SHP77 treated with DMSO at 0.1 percent for 48 hours (cell line): ENCODE measurements around the gene ZFP92.
"Not testable (repeated sequence)": the region's sequence is repeated elsewhere in the genome, so short reads cannot be mapped to it uniquely, and the experiment has no call there.

Experiments used
- DNase-seq: peaks from one replicate; lab custom pipeline; 2025; lab: John Stamatoyannopoulos, UW

Gene ZFP92

DNA sequence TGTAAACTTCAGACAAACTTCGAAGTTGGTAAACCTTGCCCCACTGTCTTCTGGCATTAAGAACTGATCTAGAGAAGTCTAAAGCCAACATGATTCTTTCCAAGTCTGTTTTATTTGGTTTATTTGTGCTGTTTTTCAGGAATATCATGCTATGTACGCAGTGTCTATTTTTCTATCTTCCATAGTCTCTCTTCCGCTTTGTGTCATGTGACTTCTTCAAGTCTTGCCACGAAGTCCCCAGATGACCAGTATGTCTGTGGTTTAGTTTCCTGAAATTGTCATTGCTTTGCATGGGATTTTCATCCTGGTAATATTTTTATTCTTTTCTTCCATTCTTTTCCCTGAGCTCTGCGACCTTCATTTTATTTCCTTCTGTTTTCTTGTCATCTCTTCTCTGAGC, 25.2 kb upstream of the ZFP92 start:
- no peak for DNase-seq

DNA sequence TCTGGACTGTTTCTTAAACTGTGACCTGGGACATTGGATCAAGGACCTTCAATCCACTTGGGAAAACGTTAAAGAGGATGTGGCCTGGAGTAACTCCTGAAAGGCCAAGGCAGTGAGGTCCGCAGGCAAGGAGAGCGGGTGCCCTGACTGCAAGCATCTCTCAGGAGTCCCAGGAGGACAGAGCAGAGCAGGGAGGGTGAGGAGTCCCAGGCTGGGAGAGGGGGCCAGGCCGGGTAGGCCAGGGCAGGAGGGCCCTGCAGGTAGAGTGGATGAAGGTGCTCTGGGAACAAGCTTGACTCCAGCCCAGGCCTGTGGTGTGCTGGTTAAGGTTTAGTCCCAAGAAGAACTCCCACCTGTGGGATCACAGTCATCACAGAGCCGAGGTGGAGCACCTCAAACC, 23.9 kb upstream of the ZFP92 start:
- DNase-seq, result no peak

DNA sequence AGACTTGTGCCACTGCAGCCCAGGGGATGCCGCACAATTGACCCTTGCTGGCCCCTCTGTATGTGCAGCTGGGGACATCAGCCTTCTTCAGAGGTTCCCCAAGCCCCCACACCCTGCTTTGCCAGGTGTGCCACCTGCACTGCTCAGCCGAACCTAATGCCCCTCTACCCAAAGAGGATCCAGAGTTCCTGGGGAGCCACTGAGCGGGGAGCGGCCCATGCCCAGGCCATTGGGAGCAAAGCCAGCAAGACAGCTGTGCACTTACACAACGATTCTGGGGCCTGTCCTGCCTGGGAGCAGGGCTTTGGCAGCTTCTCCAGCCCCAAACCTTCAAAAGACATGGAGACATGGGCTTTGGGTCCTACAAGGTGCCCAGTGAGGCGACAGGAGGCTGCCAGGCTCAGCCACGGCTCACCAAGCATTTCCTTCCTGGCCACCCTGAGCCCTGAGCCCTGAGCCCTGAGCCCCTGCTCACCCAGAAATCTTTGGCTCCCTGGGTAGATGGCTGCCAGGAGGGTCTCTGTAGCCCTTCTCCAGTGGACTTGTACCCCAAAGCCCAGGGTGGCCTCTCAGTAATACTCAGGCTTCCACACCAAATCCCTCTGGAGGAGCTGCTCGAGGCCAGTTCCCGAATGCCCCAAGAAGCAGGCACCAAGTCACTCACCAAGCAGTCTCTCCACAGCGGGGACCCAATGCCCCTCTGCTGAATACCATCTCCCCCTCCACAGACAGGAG, 23.1 kb upstream of the ZFP92 start:
- DNase-seq, result no peak

DNA sequence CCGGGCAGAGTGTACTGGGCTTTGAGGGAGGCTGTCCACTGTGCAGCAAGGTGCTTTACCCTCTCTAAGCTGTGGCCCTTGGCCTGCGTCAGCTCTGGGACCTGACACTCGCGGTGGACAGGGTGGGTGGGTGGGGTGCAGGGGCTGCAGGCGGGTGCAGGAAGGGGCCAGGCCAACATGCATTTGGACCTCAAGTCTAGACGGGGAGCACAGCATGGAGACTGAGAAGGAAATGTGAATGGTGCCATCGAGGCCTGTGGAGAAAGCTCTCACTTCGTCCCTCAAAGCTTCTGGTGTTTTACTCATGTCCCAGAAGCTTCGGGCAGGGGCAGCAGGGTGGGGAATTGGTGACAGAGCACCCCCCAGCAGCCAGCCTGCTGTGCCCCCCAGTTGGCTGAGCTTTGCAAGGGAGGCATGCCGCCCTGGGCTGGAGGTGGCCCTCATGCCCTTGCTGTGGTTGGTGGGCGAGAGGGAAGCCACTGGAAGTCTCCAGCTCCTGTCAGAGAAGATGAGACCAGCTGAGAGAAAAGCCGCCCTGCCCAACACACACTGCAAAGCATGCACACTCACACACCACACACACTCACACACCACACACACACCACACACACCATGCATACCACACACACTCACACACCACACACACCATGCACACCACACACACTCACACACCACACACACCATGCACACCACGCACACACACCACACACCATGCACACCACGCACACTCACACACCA, 22.4 kb upstream of the ZFP92 start:
- no peak for DNase-seq

DNA sequence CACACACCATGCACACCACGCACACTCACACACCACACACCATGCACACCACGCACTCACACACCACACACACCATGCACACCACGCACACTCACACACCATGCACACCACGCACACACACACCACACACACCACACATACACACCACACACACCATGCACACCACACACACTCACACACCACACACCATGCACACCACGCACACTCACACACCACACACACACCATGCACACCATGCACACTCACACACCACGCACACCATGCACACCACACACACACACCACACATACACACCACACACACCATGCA, 21.9 kb upstream of the ZFP92 start:
- DNase-seq, result not testable (repeated sequence)

DNA sequence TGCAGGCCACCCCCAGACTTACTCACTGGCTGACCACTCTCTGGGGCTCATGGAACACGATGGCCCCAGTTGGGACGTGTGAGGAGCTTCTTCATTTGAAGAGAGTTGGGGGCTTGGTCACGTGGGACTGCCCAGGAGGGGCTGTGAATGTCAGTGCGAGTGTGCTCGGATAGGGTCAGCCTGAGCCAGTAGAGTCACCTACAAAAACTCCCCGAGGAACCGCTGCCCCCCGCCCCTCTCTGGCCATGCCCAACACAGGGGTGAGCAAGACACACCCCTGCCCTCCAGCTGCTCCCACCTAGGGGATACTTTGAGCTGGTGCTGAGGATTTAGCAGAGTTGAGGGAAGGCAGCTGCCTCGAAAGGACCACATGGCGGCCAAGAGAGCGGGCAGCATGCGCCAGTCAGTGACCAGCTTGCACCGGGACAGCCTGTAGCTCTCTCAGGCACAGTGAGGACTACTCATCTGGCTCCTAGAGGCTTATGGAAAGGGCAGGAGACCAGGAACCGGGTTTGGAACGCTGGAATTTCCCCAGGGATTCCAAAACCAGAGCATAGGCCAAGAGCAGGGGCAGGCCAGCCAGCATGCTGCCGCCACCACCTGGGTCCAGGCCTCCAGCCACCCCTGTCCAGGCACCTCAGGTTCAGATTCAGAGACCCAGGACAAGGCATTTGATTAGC, 18.5 kb upstream of the ZFP92 start:
- DNase-seq, result no peak

DNA sequence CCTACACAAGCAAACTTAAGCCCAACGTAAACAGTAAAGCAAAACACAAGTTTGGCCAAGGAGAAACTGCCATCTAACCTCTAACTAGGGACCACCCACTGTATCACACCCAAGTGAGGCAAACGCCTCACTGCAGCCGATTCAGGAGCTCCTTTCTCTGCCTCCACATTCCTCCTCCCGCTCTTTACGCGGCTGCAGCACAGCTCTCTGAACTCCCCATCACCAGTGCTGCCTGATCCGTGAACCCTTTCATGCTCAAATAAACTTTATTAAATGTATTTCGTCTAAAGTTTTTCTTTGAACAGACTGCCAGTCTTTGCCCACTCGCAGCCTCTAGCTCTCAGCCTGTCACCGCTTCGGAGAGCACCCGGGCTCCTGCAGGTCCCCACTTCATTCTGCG, 16.7 kb upstream of the ZFP92 start:
- no peak for DNase-seq

DNA sequence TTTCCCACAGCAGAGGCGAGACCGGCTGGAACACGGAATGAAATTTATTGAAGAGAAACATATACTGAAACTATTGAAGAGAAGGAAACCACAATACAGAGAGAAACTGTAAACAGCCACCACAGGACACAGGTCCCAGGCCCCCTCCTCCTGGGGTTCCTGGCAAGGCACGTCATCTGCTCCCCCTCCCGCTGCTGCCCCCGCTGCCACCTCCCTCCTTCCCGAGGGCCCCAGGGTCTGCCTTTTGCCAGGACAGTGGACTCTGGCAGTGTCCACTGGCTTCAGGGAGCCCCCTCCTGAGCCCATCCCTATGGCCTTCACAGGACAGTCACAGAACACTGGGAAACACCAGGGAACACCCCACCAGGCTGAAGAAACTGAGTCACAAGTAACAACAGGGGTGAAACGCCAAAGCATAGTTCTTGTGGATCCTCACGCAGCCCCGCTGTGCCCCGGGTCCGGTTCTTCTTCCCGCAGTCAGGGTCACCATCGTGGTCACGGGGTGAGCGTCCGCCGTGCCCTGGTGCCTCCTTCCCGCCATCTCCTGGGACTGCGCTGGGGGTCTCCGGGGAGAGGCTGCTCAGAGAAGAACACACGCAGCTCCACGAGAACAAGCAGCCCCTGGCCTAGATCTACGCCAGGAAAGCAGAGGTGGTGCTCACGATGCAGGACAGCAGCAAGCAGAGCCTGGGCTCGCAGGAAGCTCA, 15.5 kb upstream of the ZFP92 start:
- DNase-seq, result no peak

DNA sequence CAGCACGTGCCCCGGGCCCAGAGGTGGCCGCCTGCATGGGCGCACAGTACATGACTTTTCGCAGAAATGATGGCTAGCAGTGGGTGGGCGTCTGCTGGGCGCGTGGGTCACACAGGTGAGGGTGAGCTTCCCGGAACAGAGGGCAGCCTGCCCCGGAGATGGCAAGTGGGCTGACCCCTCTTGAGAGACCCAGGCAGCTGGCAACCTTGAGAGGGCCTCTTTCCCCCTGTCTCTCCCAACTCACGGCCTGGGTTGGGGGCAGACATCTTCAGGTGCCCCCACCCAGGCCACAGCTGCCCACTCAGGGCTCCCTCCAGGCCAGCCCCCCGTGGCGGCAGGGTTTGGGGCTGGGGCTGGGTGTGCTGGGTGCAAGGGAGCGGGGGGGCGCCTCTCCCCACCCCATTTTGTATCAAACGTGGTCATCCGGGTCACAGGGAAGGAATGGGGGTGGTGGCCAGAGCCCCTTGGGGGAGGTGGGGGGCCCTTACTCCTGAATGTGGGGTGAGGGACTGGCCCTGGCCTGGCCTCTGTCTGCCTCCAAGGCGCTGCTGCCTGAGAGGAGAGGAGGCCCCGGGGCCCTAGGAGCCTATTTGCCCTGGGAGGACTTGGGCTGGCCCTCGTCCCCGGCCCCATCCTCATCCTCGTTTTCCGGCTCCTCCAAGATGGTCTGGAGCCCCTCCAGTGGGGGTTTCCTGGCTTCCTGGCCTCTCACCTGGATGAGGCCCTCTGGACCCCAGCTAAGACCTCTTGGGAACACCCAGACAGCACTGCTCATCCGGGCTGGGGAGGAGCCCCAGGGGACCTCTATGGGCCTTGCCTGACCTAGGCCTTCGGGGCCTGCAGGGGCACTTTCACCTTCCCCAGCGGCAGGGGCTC, 14.7 kb upstream of the ZFP92 start:
- DNase-seq, result no peak

DNA sequence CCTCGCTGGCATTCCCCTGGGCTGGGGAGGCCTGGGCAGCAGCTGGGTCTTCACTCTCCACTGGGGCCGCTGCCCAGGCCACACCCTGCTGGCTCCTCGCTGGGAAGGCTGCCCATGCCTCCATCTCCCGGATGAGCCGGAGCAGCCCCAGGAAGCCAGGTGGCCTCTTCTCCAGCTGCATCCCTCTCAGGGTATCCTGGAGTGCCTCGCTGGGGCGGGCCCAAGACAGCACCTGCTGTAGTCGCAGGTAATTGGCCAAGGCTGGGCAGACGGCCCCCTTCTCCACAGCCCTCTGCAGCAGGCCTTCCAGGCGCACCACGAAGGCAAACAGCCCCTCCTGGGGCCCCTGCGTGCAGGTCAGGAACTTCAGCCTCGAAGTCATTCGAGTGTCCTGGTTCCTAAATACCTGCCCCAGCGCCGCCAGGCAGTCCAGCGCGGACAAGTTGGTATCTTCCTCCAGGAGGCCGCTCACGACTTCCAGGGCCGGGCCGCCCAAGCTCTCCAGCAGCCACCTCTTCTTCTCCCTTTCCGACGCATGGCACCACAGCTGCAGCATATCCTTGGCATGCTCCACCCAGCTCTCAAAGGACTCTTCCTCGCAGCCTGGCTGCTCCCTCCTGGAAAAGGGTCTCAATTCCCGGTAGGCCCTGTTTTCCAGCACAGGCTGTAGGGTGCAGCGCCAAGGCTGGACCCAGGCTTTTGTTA, 13.9 kb upstream of the ZFP92 start:
- no peak for DNase-seq

DNA sequence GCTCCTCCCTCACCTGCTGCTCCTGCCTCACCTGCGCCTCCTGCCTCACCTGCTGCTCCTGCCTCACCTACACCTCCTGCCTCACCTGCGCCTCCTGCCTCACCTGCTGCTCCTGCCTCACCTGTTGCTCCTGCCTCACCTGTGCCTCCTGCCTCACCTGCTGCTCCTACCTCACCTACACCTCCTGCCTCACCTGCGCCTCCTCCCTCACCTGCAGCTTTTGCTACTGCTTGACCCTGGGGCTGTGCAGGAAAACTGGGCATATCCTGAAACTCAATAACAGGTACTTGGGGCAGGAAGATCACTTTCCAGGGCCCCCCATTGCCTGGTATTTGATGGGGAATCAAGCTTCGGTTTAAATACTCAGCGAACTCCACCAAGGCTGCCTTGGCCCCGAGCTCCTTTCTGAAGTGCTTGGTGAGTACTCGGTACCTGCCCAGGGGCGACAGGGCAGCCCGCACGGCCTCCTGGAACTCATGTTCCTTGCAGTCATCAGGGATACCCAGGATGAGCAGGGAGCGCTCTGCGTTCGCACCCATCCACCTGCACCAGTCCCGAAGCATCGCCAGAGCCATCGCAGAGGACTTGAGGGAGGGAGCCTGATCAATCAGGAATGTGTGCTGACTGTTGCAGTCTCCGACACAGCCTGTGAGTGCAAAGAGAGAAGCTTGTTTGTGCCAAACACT, 12.9 kb upstream of the ZFP92 start:
- no peak for DNase-seq

DNA sequence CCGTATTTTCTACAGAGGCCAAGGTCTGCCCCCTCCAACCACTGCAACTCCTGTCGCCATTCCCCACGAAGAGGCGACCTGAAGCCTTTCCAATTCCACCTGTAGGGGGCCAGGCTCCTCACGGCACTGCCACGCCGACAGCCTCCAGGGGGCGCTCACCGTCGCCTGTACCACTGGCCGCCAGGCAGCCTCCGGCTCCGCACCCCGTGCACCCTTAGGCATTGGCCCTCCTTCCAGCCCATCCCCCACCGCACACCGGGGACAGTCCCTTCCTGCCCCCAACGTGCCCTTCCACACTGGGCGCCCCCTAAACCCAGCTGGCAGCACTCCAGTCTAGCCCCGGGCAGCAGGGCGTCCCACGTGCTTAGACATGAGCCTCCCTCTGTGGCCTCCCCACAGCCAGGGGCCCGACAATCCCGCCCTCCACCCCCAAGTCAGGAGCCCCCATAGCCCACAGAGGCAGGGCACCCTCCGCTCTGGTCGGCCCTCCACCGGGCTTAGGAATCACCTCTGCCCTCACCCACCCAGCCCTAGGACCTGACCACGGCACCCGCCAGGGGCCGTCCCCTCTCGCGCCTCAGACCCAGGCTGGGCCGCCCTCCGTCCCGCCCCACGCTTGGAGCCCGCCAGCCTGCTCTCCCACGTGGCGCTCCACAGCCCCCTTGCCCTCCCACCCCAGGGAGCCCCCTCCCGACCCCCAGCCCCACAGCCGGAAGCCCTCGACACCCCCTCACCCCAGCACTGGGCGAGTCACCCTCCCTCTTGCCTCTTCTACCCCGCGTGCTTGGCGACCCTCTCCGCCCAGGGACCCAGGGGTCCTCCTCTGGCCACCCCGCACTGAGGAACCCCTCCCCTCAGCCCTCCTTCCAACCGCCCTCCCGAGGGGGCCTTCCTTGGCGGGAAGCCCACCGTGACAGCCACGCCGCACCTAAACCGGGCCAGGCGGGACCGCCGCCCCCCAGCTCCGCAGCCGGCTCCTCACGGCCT, 10.8 kb upstream of the ZFP92 start:
- no peak for DNase-seq

DNA sequence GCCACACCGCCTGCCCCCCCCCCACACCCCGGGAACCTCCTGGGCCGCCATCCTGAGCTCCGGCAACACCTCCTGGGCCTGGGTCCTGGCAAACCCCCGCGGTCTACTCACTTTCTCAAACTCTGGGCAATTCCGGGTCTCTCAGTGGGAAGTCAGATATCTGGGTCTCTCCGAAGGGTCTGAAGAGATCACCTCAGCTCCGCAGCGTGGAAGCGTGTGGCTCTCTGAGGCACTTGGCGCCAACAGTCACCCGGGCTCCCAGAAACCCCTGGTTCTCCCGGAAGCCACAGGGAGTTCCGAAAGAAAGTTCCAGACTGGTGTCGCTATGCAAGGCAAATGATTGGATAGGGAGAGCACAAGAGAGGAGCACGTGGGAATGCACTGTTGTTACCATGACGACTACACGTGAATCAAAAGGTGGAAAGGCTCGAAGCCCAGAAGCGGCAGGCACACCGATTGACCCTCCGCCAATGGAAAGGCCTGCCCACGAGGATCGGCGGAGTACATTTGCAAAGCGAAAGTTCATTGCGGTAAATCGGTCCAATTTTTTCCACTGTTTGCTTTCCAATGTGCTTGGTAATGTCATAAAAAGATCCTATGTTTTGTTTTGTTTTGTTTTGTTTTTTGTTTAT, 10.0 kb upstream of the ZFP92 start, which contains the start of gene PNMA6E:
PNMA6E (minus strand) TSS at position 218 of the 632 bp plus-strand sequence. CDS start 2,501 bp downstream, outside the sequence.
- no peak for DNase-seq

DNA sequence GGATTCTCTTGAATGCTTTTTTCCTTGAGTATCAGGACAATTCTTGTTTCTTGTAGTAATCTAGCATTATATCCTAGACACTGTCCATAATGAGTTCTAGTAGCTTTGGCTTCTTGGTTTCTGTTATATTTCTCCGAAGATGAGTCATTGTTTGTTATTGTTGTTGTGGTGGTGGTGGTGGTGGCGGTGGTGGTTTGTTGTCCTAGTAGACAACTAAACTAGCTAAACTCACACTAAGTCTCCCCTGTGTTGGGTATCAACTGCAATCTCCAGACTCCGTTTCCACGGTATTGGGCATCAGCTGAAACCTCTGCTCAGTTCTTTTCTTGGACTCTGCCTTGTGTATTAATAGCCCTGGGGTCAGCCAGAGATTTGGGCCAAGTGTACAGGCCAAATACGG, 6.9 kb upstream of the ZFP92 start:
- DNase-seq, result not testable (repeated sequence)

DNA sequence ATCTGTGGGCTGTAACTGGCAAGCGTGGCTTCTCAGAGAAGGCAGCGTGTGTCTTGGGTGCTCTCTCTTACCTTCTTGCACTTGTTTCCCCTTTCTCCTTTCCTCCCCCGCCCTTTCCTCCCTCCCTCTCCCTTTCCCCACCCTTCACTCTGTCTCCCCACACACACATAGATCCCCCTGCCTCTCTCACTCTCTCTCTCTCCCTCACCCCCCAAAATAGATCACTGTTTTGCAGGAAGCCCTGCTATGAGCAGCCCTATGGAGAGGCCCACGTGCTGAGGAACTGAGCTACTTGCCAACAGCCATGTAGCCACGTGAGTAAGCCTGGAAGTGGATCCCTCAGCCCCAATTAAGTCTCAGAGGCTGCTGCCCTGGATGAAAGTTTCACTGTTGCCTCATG, 5.8 kb upstream of the ZFP92 start:
- no peak for DNase-seq

DNA sequence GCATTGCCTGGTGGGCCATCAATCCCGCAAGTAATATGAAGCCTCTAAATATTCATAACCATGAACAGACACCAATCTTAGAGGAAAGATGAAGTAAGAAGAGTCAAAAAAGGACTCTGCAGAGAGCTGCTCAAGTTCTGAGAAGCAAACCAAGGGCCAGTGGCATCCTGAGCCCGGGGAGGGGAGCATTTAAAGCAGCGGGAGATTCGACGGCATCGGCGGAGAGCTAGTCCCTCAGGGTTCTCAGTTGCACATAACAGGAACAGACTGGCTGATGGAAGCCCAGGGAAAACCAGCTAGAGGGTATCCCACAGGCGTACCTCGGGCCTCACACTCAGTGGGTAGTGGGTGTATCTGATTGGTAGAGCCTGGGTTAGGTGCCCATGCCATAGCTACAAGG, 5.3 kb upstream of the ZFP92 start:
- DNase-seq, result no peak

DNA sequence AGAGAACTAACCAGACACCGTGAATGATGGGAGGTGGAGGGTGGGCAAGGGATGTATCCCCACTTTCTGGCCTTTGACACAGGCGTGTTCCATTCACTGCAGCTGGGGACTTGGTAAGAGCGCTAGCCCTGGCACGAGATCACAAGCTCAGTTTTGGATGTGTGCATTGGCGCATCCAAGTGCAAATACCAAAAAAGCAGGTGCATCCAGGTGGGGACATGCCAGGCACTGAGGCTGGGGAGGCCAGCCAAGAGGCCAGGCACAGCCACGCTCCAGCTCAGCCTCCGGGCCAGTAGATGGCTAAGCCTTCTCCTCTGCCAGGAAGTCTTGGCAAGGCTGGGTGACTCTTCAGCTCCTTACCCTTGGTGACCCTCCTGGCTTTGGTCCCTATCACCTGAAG, 4.4 kb upstream of the ZFP92 start:
- no peak for DNase-seq

DNA sequence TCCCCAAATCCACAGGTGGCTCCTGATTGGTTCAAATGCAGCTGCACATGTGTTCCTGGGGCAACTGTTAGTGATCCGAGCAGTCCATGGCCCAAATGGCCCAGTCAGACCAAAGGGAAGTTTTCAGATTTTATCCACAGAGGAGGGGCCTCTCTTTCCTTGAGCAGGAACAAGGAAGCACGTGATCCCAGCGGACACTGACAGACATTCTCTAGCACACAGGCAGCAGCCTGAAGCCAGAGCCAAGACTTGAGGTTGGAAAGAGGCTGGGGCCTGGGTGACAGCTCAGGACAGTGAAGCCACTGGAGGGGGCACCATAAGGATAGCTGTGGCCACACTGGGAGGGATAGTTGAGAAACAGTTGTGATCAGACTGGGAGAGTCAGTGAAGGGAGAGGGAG, 3.5 kb upstream of the ZFP92 start:
- no peak for DNase-seq
